HepG2 (cell line): ENCODE data around the gene CHD9NB. TPM values are rescaled to one million over a fixed set of nuclear protein-coding genes. Genes with fewer than 3 reads are reported as not detected.
A peak's percentile ranks its signal among the peaks of the same experiment; 100 is the strongest.

Experiments
- ASH2L ChIP-seq: fragments of 300-600, 200-600 bp; sonication (generic); IDR thresholded peaks from 2 replicates; pipeline ENCODE4 v1.7.0; 2017; ENCODE audit warnings: low read depth, mild to moderate bottlenecking, moderate library complexity, mixed read lengths, low read length; ENCODE audit not compliant: insufficient read length
- ATF5 ChIP-seq: sonication (generic); formaldehyde crosslinking; IDR thresholded peaks from 2 replicates; pipeline ENCODE4 v1.4.0; 2020; ENCODE audit warnings: mild to moderate bottlenecking, low read depth, missing genetic modification reagents
- HDAC2 ChIP-seq: sonication (generic); formaldehyde crosslinking; IDR thresholded peaks from 2 replicates; pipeline ENCODE4 v1.4.0; 2020; ENCODE audit warnings: missing genetic modification reagents
- HOXA7 ChIP-seq: sonication (generic); formaldehyde crosslinking; IDR thresholded peaks from 2 replicates; pipeline ENCODE4 v1.8.1; 2022; ENCODE audit warnings: mild to moderate bottlenecking, missing genetic modification reagents, moderate library complexity
- IKZF1 ChIP-seq: fragments of 450-650 bp; IDR thresholded peaks from 2 replicates; pipeline ENCODE4 v1.7.1; 2016
- JUNB ChIP-seq: sonication (generic); formaldehyde crosslinking; IDR thresholded peaks from 2 replicates; pipeline ENCODE4 v1.8.0; 2022; ENCODE audit warnings: missing genetic modification reagents, mild to moderate bottlenecking, borderline replicate concordance
- PRDM10 ChIP-seq: sonication (generic); formaldehyde crosslinking; IDR thresholded peaks from 2 replicates; pipeline ENCODE4 v1.4.0; 2020; ENCODE audit warnings: low read depth, missing genetic modification reagents
- RARA ChIP-seq: IDR thresholded peaks from 2 replicates; pipeline ENCODE4 v1.6.1; 2016; ENCODE audit warnings: missing genetic modification reagents, missing compliant biosample characterization
- RXRB ChIP-seq: IDR thresholded peaks from 2 replicates; pipeline ENCODE4 v1.6.1; 2016; ENCODE audit warnings: borderline replicate concordance, missing genetic modification reagents, missing compliant biosample characterization
- THAP11 ChIP-seq: IDR thresholded peaks from 2 replicates; pipeline ENCODE4 v1.6.1; 2016; ENCODE audit warnings: missing biosample characterization, missing genetic modification reagents
- ZNF331 ChIP-seq: sonication (generic); formaldehyde crosslinking; IDR thresholded peaks from 2 replicates; pipeline ENCODE4 v1.4.0; 2020; ENCODE audit warnings: missing genetic modification reagents
- ZNF841 ChIP-seq: sonication (generic); formaldehyde crosslinking; IDR thresholded peaks from 2 replicates; pipeline ENCODE4 v1.8.1; 2023; ENCODE audit warnings: missing genetic modification reagents, borderline replicate concordance
- polyA plus RNA-seq, 8 experiments: library from polyadenylated mRNA; depleted of rRNA in 3 of 8; stranded (reverse) in 7 of 8; unstranded in 1 of 8; fragments of >200 nt; fragmentation: Illumina TruSeq in 4 of 8; extraction: Trizol in 4 of 8; gene quantifications; 2 replicates each; pipeline versions ENCODE4 v1.2.1 to v1.2.3, GENCODE V29; 2011 to 2016; ENCODE audit warnings: low read depth in 4 of 8, missing spikeins in 1 of 8, mixed read lengths in 1 of 8; ENCODE audit not compliant: insufficient read depth in 1 of 8
- total RNA-seq, 5 experiments: library from RNA; depleted of rRNA; stranded (reverse); fragments of >200 nt; fragmentation: Illumina TruSeq; extraction: Trizol; gene quantifications; 2 replicates each; pipeline ENCODE4 v1.2.3, GENCODE V29; 2016; ENCODE audit warnings: low read depth in 1 of 5
- TF ChIP-seq, protein P1 (sequence below): sonication (generic); formaldehyde crosslinking; IDR thresholded peaks from 2 replicates; pipeline ENCODE4 v1.4.0; 2020; ENCODE audit warnings: missing genetic modification reagents, borderline replicate concordance
- TF ChIP-seq, protein P2 (sequence below): sonication (generic); formaldehyde crosslinking; IDR thresholded peaks from 2 replicates; pipeline ENCODE4 v1.4.0; 2020; ENCODE audit warnings: mild to moderate bottlenecking, missing genetic modification reagents

Gene CHD9NB
- total and polyA plus RNA-seq, 2 of the 13 experiments (the other 11 are each of a cell fraction or from before 2014, with no cell fraction given): 0.17 to 0.18 TPM

- TF ChIP-seq, protein P1, sequence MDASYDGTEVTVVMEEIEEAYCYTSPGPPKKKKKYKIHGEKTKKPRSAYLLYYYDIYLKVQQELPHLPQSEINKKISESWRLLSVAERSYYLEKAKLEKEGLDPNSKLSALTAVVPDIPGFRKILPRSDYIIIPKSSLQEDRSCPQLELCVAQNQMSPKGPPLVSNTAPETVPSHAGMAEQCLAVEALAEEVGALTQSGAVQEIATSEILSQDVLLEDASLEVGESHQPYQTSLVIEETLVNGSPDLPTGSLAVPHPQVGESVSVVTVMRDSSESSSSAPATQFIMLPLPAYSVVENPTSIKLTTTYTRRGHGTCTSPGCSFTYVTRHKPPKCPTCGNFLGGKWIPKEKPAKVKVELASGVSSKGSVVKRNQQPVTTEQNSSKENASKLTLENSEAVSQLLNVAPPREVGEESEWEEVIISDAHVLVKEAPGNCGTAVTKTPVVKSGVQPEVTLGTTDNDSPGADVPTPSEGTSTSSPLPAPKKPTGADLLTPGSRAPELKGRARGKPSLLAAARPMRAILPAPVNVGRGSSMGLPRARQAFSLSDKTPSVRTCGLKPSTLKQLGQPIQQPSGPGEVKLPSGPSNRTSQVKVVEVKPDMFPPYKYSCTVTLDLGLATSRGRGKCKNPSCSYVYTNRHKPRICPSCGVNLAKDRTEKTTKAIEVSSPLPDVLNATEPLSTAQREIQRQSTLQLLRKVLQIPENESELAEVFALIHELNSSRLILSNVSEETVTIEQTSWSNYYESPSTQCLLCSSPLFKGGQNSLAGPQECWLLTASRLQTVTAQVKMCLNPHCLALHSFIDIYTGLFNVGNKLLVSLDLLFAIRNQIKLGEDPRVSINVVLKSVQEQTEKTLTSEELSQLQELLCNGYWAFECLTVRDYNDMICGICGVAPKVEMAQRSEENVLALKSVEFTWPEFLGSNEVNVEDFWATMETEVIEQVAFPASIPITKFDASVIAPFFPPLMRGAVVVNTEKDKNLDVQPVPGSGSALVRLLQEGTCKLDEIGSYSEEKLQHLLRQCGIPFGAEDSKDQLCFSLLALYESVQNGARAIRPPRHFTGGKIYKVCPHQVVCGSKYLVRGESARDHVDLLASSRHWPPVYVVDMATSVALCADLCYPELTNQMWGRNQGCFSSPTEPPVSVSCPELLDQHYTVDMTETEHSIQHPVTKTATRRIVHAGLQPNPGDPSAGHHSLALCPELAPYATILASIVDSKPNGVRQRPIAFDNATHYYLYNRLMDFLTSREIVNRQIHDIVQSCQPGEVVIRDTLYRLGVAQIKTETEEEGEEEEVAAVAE: 0 out of 2 replicates have a peak, but pooled peaks have one; percentile 27
- TF ChIP-seq ZNF841 (CRISPR knock-in tag): no peak
- TF ChIP-seq ATF5 (CRISPR knock-in tag): no peak
- TF ChIP-seq IKZF1: 0 out of 2 replicates have a peak, but pooled peaks have one; percentile 15
- peak; percentile 55; the same call in 1 of the 2 replicates for TF ChIP-seq JUNB (CRISPR knock-in tag)
- peak; percentile 34 for TF ChIP-seq RARA (CRISPR knock-in tag)
- TF ChIP-seq THAP11 (CRISPR knock-in tag): 0 out of 2 replicates have a peak, but pooled peaks have one; percentile 19
- peak; percentile 40 for TF ChIP-seq ASH2L
- TF ChIP-seq RXRB: peak; percentile 72; the same call in 1 of the 2 replicates
- 0 out of 2 replicates have a peak, but pooled peaks have one; percentile 28 for TF ChIP-seq HDAC2 (CRISPR knock-in tag)
- 0 out of 2 replicates have a peak, but pooled peaks have one; percentile 13 for TF ChIP-seq PRDM10 (CRISPR knock-in tag)
- TF ChIP-seq, protein P2, sequence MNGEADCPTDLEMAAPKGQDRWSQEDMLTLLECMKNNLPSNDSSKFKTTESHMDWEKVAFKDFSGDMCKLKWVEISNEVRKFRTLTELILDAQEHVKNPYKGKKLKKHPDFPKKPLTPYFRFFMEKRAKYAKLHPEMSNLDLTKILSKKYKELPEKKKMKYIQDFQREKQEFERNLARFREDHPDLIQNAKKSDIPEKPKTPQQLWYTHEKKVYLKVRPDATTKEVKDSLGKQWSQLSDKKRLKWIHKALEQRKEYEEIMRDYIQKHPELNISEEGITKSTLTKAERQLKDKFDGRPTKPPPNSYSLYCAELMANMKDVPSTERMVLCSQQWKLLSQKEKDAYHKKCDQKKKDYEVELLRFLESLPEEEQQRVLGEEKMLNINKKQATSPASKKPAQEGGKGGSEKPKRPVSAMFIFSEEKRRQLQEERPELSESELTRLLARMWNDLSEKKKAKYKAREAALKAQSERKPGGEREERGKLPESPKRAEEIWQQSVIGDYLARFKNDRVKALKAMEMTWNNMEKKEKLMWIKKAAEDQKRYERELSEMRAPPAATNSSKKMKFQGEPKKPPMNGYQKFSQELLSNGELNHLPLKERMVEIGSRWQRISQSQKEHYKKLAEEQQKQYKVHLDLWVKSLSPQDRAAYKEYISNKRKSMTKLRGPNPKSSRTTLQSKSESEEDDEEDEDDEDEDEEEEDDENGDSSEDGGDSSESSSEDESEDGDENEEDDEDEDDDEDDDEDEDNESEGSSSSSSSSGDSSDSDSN (CRISPR knock-in tag): peak; percentile 32; the same call in 1 of the 2 replicates
- TF ChIP-seq HOXA7: no peak
- peak; percentile 15; the same call in 1 of the 2 replicates for TF ChIP-seq ZNF331 (CRISPR knock-in tag)
These were observed at the start of gene CHD9NB (continued) for GRCh38 chr16:53052519-53053501.
